Measurements from ENCODE around the gene THEM5.

THEM5 gene

DNA sequence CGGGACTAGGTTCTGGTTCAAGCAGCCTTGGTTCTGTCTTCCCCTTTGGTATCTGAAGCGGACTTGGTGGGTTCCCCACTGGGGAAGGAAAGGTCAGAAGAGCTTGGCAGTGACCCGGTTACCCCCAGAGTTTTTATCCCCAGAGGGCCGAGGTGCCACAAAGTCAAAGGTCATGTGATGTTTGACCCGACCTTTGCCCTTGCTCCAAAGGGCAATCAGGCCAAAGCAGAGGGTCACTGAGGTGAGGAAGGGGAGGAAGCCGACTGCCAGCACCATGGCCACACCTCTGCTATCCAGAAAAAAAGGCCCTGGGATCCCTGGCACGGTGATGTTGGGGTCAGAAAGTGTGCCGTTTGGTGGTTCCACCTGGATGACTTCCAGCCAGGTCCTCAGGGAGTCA lies 52.7 kb downstream of the THEM5 start:
- DNase-seq (ENCODE audit: low read depth) = no peak

- DNase-seq (ENCODE audit: low read depth) = no peak
Measured at GRCh38 chr1:151799179-151800022, 54.1 kb downstream of the THEM5 start.

- no peak for DNase-seq (ENCODE audit: low read depth)
Measured at GRCh38 chr1:151798571-151798970, 54.9 kb downstream of the THEM5 start.
